Coronary artery (tissue), 2 donors: ENCODE measurements around the gene NDOR1.
A peak's percentile ranks its signal among the peaks of the same experiment; 100 is the strongest.

ENCODE experiments used
- DNase-seq: peaks from one replicate; pipeline ENCODE4 v3.0.0-alpha.2; 2017; ENCODE audit warnings: low spot score
- H3K27ac ChIP-seq, 2 donors: fragments of 200-600 bp; sonication (generic); one replicate each; pipeline ENCODE4 v1.5.1; 2016 to 2019
- H3K4me3 ChIP-seq: fragments of 200-600 bp; sonication (generic); 2 replicates; pipeline ENCODE4 v1.5.1; 2016; ENCODE audit warnings: mild to moderate bottlenecking, moderate library complexity
- TF ChIP-seq, protein P1 (sequence below): fragments of 200-600 bp; sonication (generic); IDR thresholded peaks from one replicate; pipeline ENCODE4 v1.5.1; 2019; ENCODE audit warnings: antibody characterized with exemption

Gene NDOR1

DNA sequence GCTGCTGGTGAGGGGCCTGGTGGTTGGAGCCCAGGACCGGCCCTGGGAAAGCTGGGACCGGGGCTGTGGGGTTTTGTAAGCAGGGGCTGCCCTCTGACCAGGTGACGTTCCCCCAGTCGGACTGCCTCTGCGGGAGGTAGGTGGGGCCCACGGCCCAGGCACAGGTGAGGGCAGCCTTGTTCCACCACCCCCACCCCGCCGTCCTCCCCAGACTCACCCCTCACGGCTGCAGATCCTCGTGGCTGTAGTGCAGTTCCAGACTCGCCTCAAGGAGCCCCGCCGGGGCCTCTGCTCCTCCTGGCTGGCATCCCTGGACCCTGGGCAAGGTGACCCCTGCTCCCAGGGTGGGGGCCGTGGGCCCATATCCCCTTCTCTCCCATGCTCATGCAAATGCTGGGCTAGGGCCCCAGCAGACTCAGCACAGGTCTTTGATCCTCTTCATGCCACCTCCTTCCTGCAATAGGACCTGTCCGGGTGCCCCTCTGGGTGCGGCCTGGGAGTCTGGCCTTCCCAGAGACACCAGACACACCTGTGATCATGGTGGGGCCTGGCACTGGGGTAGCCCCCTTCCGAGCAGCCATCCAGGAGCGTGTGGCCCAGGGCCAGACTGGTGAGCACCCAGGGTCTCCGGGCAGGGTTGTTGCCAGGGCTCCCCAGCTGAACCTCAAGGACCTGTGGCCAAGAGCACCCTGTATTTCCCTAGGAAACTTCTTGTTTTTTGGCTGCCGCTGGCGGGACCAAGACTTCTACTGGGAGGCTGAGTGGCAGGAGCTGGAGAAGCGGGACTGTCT, 9.9 kb downstream of the NDOR1 start:
- Histone ChIP-seq H3K27ac (no peak overlapping the region), H3K4me3 (no peak overlapping the region)
- DNase-seq: no peak
- TF ChIP-seq, protein P1, sequence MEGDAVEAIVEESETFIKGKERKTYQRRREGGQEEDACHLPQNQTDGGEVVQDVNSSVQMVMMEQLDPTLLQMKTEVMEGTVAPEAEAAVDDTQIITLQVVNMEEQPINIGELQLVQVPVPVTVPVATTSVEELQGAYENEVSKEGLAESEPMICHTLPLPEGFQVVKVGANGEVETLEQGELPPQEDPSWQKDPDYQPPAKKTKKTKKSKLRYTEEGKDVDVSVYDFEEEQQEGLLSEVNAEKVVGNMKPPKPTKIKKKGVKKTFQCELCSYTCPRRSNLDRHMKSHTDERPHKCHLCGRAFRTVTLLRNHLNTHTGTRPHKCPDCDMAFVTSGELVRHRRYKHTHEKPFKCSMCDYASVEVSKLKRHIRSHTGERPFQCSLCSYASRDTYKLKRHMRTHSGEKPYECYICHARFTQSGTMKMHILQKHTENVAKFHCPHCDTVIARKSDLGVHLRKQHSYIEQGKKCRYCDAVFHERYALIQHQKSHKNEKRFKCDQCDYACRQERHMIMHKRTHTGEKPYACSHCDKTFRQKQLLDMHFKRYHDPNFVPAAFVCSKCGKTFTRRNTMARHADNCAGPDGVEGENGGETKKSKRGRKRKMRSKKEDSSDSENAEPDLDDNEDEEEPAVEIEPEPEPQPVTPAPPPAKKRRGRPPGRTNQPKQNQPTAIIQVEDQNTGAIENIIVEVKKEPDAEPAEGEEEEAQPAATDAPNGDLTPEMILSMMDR: no peak

- no peak overlapping the region for H3K4me3 ChIP-seq
- peak overlapping the region in 1 of 2 donors; percentile 38 for H3K27ac ChIP-seq
- DNase-seq: no peak
- TF ChIP-seq, protein P1: no peak
Measured at GRCh38 chr9:137216188-137216965, 10.9 kb downstream of the NDOR1 start.

DNA sequence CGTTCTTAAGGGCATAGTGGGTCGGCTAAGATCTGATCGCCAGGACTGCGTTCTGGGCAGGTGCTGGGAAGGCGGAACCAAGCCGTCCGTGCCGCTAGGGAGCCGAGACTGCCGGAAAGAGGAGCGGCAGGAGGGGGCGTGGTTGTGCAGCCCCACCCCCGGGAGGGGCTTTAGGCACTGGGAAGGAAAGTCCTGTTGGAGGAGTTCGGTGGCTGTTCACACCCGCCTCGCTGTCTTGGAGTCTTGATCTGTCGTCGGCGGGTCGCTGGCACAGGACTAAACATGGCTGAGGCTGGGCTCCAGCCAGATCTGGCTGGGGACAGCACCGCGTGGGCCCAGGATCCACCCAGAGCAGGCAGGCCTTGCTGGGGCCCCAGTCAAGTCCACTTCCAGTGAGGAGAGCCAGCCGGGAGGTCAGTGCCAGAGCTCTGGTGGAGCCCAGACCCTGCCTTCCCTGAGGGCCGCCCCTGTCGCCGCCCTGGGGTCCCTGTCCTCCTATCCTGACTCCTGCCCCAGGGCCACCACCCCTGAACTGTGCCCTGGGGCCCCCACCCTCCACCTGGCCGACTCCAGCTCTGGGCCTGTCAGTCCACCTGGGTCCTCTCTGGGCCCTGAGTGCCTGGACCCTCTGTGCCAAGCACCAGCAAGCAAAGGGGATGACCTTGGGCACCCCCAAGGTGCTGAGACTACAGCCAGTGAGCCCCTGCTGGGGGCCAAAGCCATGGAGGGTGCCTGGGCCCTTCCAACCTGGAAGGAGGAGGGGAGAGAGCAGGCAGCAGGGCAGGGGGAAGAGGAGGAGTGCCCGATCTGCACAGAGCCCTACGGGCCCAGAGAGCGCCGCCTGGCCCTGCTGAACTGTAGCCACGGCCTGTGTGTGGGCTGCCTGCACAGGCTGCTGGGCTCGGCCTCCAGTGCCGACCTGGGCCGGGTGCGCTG, 12.0 kb downstream of the NDOR1 start:
- Histone ChIP-seq H3K27ac (peak overlapping the region in 1 of 2 donors; percentile 38), H3K4me3 (peak overlapping the region; percentile 50)
- TF ChIP-seq, protein P1: no peak
- DNase-seq: no peak

GRCh38 chr9:137218212-137218753, 12.8 kb downstream of the NDOR1 start:
- Histone ChIP-seq H3K4me3 (no peak overlapping the region), H3K27ac (no peak overlapping the region)
- TF ChIP-seq, protein P1: no peak
- no peak for DNase-seq

DNA sequence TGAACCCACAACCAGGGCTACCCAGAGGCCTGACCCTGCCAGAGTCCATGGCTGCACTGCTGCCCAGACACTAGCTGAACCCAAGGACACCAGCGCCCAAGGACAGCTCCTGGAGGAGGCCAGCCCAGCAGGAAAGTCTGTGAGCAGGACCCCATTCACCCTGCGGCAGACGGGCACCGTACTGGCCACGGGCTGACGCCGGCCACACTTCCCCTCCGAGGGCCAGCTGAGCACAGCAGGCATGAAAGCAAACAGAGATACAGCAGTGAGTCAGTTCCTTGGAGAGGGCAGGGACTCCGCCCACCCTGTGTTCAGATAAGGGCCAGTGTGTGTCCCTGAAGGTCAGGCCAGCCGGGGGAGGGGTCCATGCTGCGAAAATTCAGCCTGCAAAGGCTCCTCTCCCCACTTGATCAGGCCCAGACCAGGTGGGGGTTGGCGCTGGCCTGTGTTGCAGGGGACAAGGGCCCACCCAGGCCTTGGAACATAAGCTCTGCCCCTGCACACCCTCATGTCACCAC, 13.3 kb downstream of the NDOR1 start:
- no peak overlapping the region for H3K4me3 ChIP-seq
- TF ChIP-seq, protein P1: no peak
- H3K27ac ChIP-seq: no peak overlapping the region
- no peak for DNase-seq

GRCh38 chr9:137219757-137220316, 14.3 kb downstream of the NDOR1 start:
- no peak overlapping the region for H3K4me3 ChIP-seq
- TF ChIP-seq, protein P1: no peak
- no peak overlapping the region for H3K27ac ChIP-seq
- DNase-seq: no peak
